Measurements from ENCODE around the gene IL1RN. TPM values are rescaled to one million over a fixed set of nuclear protein-coding genes. Genes with fewer than 3 reads are reported as not detected.

IL1RN gene
- total and polyA plus RNA-seq, 10 of the 15 experiments (the other 5 are each of a cell fraction or from before 2014, with no cell fraction given) = 0.04 TPM; not detected in 7

GRCh38 chr2:113164215-113164929 is 37.0 kb downstream of the IL1RN start:
- Histone ChIP-seq H3K27ac (ENCODE audit: control insufficient read depth, insufficient read depth) (no peak overlapping the region), H3K4me3 (no peak overlapping the region), H3K4me1 (ENCODE audit: control insufficient read depth, insufficient read depth, low read length) (peaks cover 11% of the 10 kb centered on the region), H3K36me3 (ENCODE audit: control insufficient read depth in 2 of 2, insufficient read depth in 2 of 2, low read length in 1 of 2) (no peaks in the 10 kb centered on the region), H3K4me2 (ENCODE audit: control insufficient read depth, insufficient read depth) (no peak overlapping the region), H3K9ac (ENCODE audit: control insufficient read depth, insufficient read depth, low read length) (no peak overlapping the region), H4K20me1 (ENCODE audit: control insufficient read depth, insufficient read depth) (no peaks in the 10 kb centered on the region), H3K27me3 (replicated peaks in 1 of 2; ENCODE audit: control insufficient read depth in 2 of 2, insufficient read depth in 2 of 2, low read length in 1 of 2) (no peaks in the 10 kb centered on the region), H2AFZ (ENCODE audit: control insufficient read depth, low read depth, low read length) (no peak overlapping the region), H3K79me2 (ENCODE audit: control insufficient read depth, insufficient read depth, low read length) (no peaks in the 10 kb centered on the region), H3K9me3 (replicated peaks; ENCODE audit: control insufficient read depth, insufficient read depth, low read length) (no peaks in the 10 kb centered on the region)
- ChIA-PET CTCF (interaction anchor here (0.6 to 5.4 kb wide), 3 partner anchors 11 to 415 kb away, joined by 3 to 29 read pairs (median 10); no protein-coding TSS in a partner anchor), RAD21 (ENCODE audit: unreplicated experiment) (interaction anchor here (1.0 kb wide), 1 partner anchor 26 kb away, joined by 5 read pairs; no protein-coding TSS in a partner anchor), SMC1A (ENCODE audit: uncharacterized antibody, unreplicated experiment) (interaction anchor here (1.0 to 1.8 kb wide), 3 partner anchors 8 to 17 kb away, joined by 3 to 4 read pairs (median 4); no protein-coding TSS in a partner anchor), POLR2A (no interaction called here)
- FAIRE-seq (no peak), ATAC-seq (no peak), DNase-seq (ENCODE audit: low read depth, low spot score) (no peak)
- 62% methylated on average over 11 of the region's 11 CpGs for WGBS (ENCODE audit: insufficient coverage, insufficient replicate concordance, low lambda C conversion rate, missing lambda C conversion rate)
- BruUV-seq (replicated peaks) = no TSS peak
- in situ Hi-C loops (cut with MboI) (no loop called here), intact Hi-C loops (cut with micrococcal nuclease; ENCODE audit: unreplicated experiment) (no loop called here)
- TF ChIP-seq SP1 (IDR thresholded peaks at IDR 0.05; ENCODE audit: low read depth, low read length) = no peak
- no peak for TF ChIP-seq PKNOX1 (IDR thresholded peaks at IDR 0.05)
- no peak for TF ChIP-seq SUZ12 (IDR thresholded peaks at IDR 0.05; ENCODE audit: unreplicated experiment)
- TF ChIP-seq KDM1A (IDR thresholded peaks at IDR 0.05; ENCODE audit: borderline replicate concordance) = no peak
- no peak for TF ChIP-seq EED (IDR thresholded peaks at IDR 0.05; ENCODE audit: low read depth)
- TF ChIP-seq RFX5 (IDR thresholded peaks at IDR 0.05; ENCODE audit: low read depth, low read length) = no peak
- no peak for TF ChIP-seq BHLHE40 (IDR thresholded peaks at IDR 0.05; ENCODE audit: borderline replicate concordance in 1 of 2, low read depth in 2 of 2, low read length in 1 of 2)
- TF ChIP-seq SUPT20H (IDR thresholded peaks at IDR 0.05; ENCODE audit: borderline replicate concordance, control insufficient read depth, low read depth, low read length) = no peak
- TF ChIP-seq NFXL1 (IDR thresholded peaks at IDR 0.05; ENCODE audit: borderline replicate concordance) = no peak
- TF ChIP-seq JUND (IDR thresholded peaks at IDR 0.05; ENCODE audit: low read depth, low read length) = no peak
- TF ChIP-seq MEF2A (IDR thresholded peaks at IDR 0.05; ENCODE audit: insufficient read depth, low read depth, low read length) = no peak
- TF ChIP-seq NFYB (IDR thresholded peaks at IDR 0.05; ENCODE audit: insufficient read depth, low read depth, low read length) = no peak
- TF ChIP-seq SKIL (IDR thresholded peaks at IDR 0.05; ENCODE audit: low read depth, poor library complexity, severe bottlenecking) = no peak
- TF ChIP-seq ASH2L (IDR thresholded peaks at IDR 0.05; ENCODE audit: borderline replicate concordance, low read depth) = no peak
- no peak for TF ChIP-seq PML (IDR thresholded peaks at IDR 0.05; ENCODE audit: low read length)
- no peak for TF ChIP-seq CBFB (IDR thresholded peaks at IDR 0.05; ENCODE audit: low read depth)
- no peak for TF ChIP-seq USF1 (IDR thresholded peaks at IDR 0.05; ENCODE audit: borderline replicate concordance, extremely low read length, insufficient read depth, low read depth, low read length)

Data from GM12878 (cell line).